Measurements from ENCODE around the gene LENEP. TPM values are rescaled to one million over a fixed set of nuclear protein-coding genes. Genes with fewer than 3 reads are reported as not detected.

LENEP gene
- not detected for total RNA-seq
- polyA plus RNA-seq, result not detected
- long read RNA-seq, donor 1, result 0 reads
- long read RNA-seq, donor 2, result 0 reads
- long read RNA-seq, donor 3, result 0 reads

GRCh38 chr1:154993572-154994268 lies at the start of gene LENEP:
Gene LENEP, plus strand, starts transcription at chr1:154993586. Its CDS starts 22 bp downstream, at chr1:154993608.
- ATAC-seq (no peak), DNase-seq (peak in 1 of 5 donors; percentile 28)
- WGBS, 4 donors, result 41 to 90% (median 68%) methylated on average over 4 to 8 of the region's 8 CpGs
- Histone ChIP-seq H3K27me3 (no peaks in the 10 kb centered on the region), H3K9me3 (no peaks in the 10 kb centered on the region), H3K4me1 (peaks cover 0 to 29% (median under 1%) of the 10 kb centered on the region in 12 donors), H3K27ac (no peak within 1 kb of the TSS), H3K4me3 (no peak within 1 kb of the TSS), H3K36me3 (peaks cover 0 to 41% (median 26%) of the 10 kb centered on the region in 9 donors)
- TF ChIP-seq POLR2A (IDR thresholded peaks at IDR 0.05), result no peak
- TF ChIP-seq, protein P1, sequence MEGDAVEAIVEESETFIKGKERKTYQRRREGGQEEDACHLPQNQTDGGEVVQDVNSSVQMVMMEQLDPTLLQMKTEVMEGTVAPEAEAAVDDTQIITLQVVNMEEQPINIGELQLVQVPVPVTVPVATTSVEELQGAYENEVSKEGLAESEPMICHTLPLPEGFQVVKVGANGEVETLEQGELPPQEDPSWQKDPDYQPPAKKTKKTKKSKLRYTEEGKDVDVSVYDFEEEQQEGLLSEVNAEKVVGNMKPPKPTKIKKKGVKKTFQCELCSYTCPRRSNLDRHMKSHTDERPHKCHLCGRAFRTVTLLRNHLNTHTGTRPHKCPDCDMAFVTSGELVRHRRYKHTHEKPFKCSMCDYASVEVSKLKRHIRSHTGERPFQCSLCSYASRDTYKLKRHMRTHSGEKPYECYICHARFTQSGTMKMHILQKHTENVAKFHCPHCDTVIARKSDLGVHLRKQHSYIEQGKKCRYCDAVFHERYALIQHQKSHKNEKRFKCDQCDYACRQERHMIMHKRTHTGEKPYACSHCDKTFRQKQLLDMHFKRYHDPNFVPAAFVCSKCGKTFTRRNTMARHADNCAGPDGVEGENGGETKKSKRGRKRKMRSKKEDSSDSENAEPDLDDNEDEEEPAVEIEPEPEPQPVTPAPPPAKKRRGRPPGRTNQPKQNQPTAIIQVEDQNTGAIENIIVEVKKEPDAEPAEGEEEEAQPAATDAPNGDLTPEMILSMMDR (IDR thresholded peaks at IDR 0.05), result no peak
- intact Hi-C loops (cut with DNase I), result no loop called here

DNA sequence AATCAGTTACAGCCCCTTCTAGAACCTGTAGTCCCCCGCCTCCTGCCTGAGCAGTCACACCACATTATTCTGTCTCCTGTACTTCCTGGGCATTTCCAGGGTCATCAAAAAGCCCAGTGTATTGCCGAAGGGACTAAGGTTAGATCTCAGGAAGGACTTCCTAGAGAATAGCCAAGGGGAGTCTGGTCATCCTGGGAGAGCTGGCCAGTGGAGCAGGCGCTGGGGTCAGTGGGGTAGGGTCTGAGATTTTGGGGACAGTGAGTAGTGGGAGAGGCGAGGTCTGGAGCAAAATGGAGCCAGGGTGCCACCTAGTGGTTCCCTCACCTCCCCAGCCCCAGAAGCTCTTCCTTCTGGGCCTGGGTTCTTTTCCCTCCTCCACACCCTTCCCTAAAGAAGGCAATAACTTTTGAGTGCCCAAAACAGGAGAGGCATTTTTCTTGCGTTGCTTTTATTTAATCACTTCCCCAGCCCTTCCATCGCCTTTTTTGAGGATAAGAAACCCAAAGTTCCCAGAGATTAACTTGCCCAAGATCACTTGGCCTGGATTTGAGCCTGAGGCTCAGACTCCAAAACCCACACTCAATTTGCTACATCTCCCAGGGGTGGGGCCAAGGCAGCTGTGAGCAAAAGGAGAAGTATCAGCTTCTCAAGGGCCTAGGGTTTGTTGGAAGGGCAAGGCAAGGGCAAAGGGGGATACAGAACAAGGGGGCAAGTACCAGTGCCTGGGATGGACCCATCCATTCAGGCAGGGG lies 49.6 kb upstream of the LENEP start:
- Histone ChIP-seq H3K4me3 (no peak overlapping the region), H3K27ac (peak overlapping the region in 10 of 12 donors; percentile 23 to 77 (median 36)), H3K9me3 (no peaks in the 10 kb centered on the region), H3K27me3 (no peaks in the 10 kb centered on the region), H3K4me1 (peaks cover 0 to 48% (median 8%) of the 10 kb centered on the region in 12 donors), H3K36me3 (peaks cover 0 to 37% (median 14%) of the 10 kb centered on the region in 9 donors)
- intact Hi-C loops (cut with DNase I), result no loop called here
- TF ChIP-seq POLR2A (IDR thresholded peaks at IDR 0.05), result no peak
- TF ChIP-seq, protein P1 (IDR thresholded peaks at IDR 0.05), result peak; percentile 59 to 83 (median 71)
- ATAC-seq (peak in 3 of 4 donors; percentile 21 to 63 (median 55)), DNase-seq (peak in 1 of 5 donors; percentile 48)
- 49 to 51% (median 49%) methylated on average over 6 of the region's 6 CpGs for WGBS, 4 donors

- Histone ChIP-seq H3K36me3 (peaks cover 0 to 41% (median 17%) of the 10 kb centered on the region in 9 donors), H3K9me3 (no peaks in the 10 kb centered on the region), H3K27me3 (no peaks in the 10 kb centered on the region), H3K4me1 (peaks cover 0 to 47% (median 8%) of the 10 kb centered on the region in 12 donors), H3K4me3 (no peak overlapping the region), H3K27ac (peak overlapping the region in 10 of 12 donors; percentile 18 to 77 (median 36))
- no peak for ATAC-seq
- 47 to 62% (median 50%) methylated on average over 9 of the region's 9 CpGs for WGBS, 4 donors
- intact Hi-C loops (cut with DNase I), result no loop called here
- TF ChIP-seq, protein P1 (IDR thresholded peaks at IDR 0.05), result no peak
- no peak for TF ChIP-seq POLR2A (IDR thresholded peaks at IDR 0.05)
- DNase-seq, result peak in 1 of 5 donors; percentile 63
These were observed 48.8 kb upstream of the LENEP start for GRCh38 chr1:154944401-154945159.

Measured in heart left ventricle (tissue), 16 donors.